ENCODE data around the gene CSTF3. TPM values are rescaled to one million over a fixed set of nuclear protein-coding genes. Genes with fewer than 3 reads are reported as not detected.

Gene CSTF3
- total RNA-seq, 6 donors from 2014 or later, result 7.3 to 19.4 (median 16.4) TPM

GRCh38 chr11:33040033-33040861 lies 121.0 kb downstream of the CSTF3 start:
- no peaks in the 10 kb centered on the region for H3K27me3 ChIP-seq
- peaks cover 0 to 13% (median 4%) of the 10 kb centered on the region in 4 donors for H3K36me3 ChIP-seq
- peaks cover 11 to 15% (median 13%) of the 10 kb centered on the region in 4 donors for H3K4me1 ChIP-seq
- H3K27ac ChIP-seq, result peak overlapping the region; percentile 95 to 99 (median 98)
- H3K9me3 ChIP-seq, result no peaks in the 10 kb centered on the region
- 5 to 6% methylated on average over 13 to 30 of the region's 30 CpGs for WGBS, 2 donors
- DNase-seq (no peak), ATAC-seq (ENCODE audit: low FRiP score in 2 of 2) (peak in 1 of 2 donors; percentile 54)
- TF ChIP-seq POLR2AphosphoS5 (IDR thresholded peaks at IDR 0.05) (no peak), CTCF (IDR thresholded peaks at IDR 0.05) (no peak), EP300 (IDR thresholded peaks at IDR 0.05) (no peak), POLR2A (IDR thresholded peaks at IDR 0.05) (no peak)
- peak overlapping the region; percentile 44 to 92 (median 84) for H3K4me3 ChIP-seq

GRCh38 chr11:33039274-33040032 lies 121.8 kb downstream of the CSTF3 start, which contains the start of gene TCP11L1:
Gene TCP11L1, plus strand, starts transcription at chr11:33039572. Its CDS starts 4,202 bp downstream, at chr11:33043774.
- WGBS, 2 donors, result 0 to 1% methylated on average over 18 to 72 of the region's 84 CpGs
- TF ChIP-seq POLR2A (IDR thresholded peaks at IDR 0.05), result peak; percentile 33 to 72 (median 55)
- peak in 1 of 6 experiments; percentile 34 for TF ChIP-seq CTCF (IDR thresholded peaks at IDR 0.05)
- TF ChIP-seq EP300 (IDR thresholded peaks at IDR 0.05), result no peak
- TF ChIP-seq POLR2AphosphoS5 (IDR thresholded peaks at IDR 0.05), result peak; percentile 47 to 67
- ATAC-seq (ENCODE audit: low FRiP score in 2 of 2) (peak; percentile 96 to 97), DNase-seq (peak; percentile 79 to 97)
- H3K4me3 ChIP-seq, result peak within 1 kb of the TSS; percentile 44 to 92 (median 84)
- peaks cover 11 to 15% (median 13%) of the 10 kb centered on the region in 4 donors for H3K4me1 ChIP-seq
- H3K27ac ChIP-seq, result peak within 1 kb of the TSS; percentile 95 to 99 (median 98)
- no peaks in the 10 kb centered on the region for H3K27me3 ChIP-seq
- H3K36me3 ChIP-seq, result peaks cover 0 to 5% (median 1%) of the 10 kb centered on the region in 4 donors
- H3K9me3 ChIP-seq, result no peaks in the 10 kb centered on the region

DNA sequence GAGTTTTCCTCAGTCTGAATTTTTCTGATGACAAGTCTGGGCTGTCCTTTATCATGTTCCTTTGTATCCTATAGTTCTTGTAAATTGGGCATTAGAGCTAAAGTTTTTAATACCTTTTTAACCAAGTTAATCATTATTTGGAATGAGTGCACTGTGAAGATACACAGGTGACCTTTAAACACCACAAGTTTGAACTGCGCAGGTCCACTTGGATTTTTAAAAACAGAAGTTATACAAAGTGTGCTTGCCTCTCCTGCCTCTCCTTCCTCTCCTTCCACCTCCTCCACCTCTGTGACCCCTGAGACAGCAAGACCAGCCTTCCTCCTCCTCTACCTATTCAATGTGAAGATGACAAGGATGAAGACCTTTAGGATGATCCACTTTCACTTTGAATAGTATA lies 126.3 kb downstream of the CSTF3 start:
- Histone ChIP-seq H3K27me3 (no peaks in the 10 kb centered on the region), H3K9me3 (no peaks in the 10 kb centered on the region), H3K4me3 (no peak overlapping the region), H3K27ac (no peak overlapping the region), H3K36me3 (no peaks in the 10 kb centered on the region), H3K4me1 (peaks cover 0 to 3% (median 1%) of the 10 kb centered on the region in 4 donors)
- WGBS, 2 donors, result 90 to 96% methylated on average over 1 of the region's 1 CpG
- DNase-seq, result no peak
- ATAC-seq (ENCODE audit: low FRiP score in 2 of 2), result no peak
- TF ChIP-seq EP300 (IDR thresholded peaks at IDR 0.05) (no peak), CTCF (IDR thresholded peaks at IDR 0.05) (no peak), POLR2A (IDR thresholded peaks at IDR 0.05) (no peak), POLR2AphosphoS5 (IDR thresholded peaks at IDR 0.05) (no peak)

Small RNA genes within 50 kb of the gene (small RNA-seq; reads per million reads assigned to genes)
- 0 reads per million in 4 donors for gene RF00019

Other genes with a start within 250 kb of the CSTF3 start
- 1 to 10 TPM in 3 of 6 donors, under 1 TPM in 2, not detected in 1; 0.49 to 1.6 (median 1.0) TPM for gene DEPDC7, start 145.6 kb downstream of the CSTF3 start, total RNA-seq
- gene TCP11L1, start 121.9 kb downstream of the CSTF3 start, total RNA-seq, result 10 to 100 TPM; 10.3 to 40.5 (median 19.4) TPM
- 100 to 1,000 TPM in 4 of 6 donors, 10 to 100 TPM in 2; 63.9 to 149 (median 133) TPM for gene HIPK3, start 95.9 kb upstream of the CSTF3 start, total RNA-seq
- gene KIAA1549L, start 214.6 kb upstream of the CSTF3 start, total RNA-seq, result under 1 TPM in 3 of 6 donors, not detected in 3; 0.09 to 0.44 (median 0.27) TPM

Measured in upper lobe of left lung (tissue), 6 donors.